Right atrium auricular region (tissue), 2 donors: ENCODE results near the gene PTGS2. TPM values are rescaled to one million over a fixed set of nuclear protein-coding genes. Genes with fewer than 3 reads are reported as not detected.
"Not testable (repeated sequence)": the region's sequence is repeated elsewhere in the genome, so short reads cannot be mapped to it uniquely, and the experiment has no call there.

Experiments
- DNase-seq: peaks from one replicate; pipeline ENCODE4 v3.0.0-alpha.2; 2019; ENCODE audit warnings: low spot score
- H3K27ac ChIP-seq, 2 donors: fragments of 200-600 bp; sonication (generic); 1 replicate in 1 of 2; 2 replicates in 1 of 2; pipeline ENCODE4 v1.5.1; 2016 to 2019
- H3K27me3 ChIP-seq, 2 donors: fragments of 200-600 bp; sonication (generic); one replicate each; pipeline versions ENCODE4 v1.5.1 to v1.6.0; 2017 to 2019
- H3K36me3 ChIP-seq: fragments of 200-600 bp; sonication (generic); one replicate; pipeline ENCODE4 v1.5.1; 2016
- H3K4me1 ChIP-seq, 2 donors: fragments of 200-600 bp; sonication (generic); one replicate each; pipeline versions ENCODE4 v1.5.1 to v1.6.0; 2017 to 2019
- H3K4me3 ChIP-seq, 2 donors: fragments of 200-600 bp; sonication (generic); 1 replicate in 1 of 2; 2 replicates in 1 of 2; pipeline ENCODE4 v1.5.1; 2017 to 2019; ENCODE audit warnings: mild to moderate bottlenecking in 1 of 2, moderate library complexity in 1 of 2
- H3K9me3 ChIP-seq, 2 donors: fragments of 200-600 bp; sonication (generic); one replicate each; pipeline ENCODE4 v1.5.1; 2019
- total RNA-seq, 2 donors: library from RNA; depleted of rRNA; stranded (reverse); fragments of >200 nt; gene quantifications; one replicate each; pipeline ENCODE4 v1.1.0, GENCODE V29; 2016
- TF ChIP-seq, protein P1 (sequence below), 2 donors: fragments of 200-600 bp; sonication (generic); IDR thresholded peaks; one replicate each; pipeline ENCODE4 v1.5.1; 2019; ENCODE audit warnings: antibody characterized with exemption in 2 of 2

The PTGS2 gene
- total RNA-seq, 2 donors from 2014 or later = 1.9 to 2.5 TPM

DNA sequence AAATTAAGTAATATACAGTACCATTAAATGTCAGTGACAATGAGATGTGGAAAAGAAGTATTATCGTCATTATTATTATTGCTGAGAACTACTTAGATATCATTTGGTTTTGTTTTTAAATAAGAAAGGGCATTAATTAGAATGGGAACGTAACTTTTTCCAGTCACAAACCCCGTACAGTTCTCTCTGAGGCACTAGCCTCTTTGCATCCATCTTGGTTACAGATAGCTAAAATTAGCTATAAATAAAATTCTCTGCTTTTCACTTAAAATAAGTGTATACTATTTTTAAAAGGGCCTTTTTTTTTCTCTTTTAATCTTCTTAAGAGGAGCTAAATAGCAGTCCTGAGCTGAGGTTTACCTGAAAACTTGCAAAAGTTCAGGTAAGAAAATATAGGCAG, 7.6 kb downstream of the PTGS2 start:
- DNase-seq = no peak
- no peaks in the 10 kb centered on the region for H3K4me1 ChIP-seq
- TF ChIP-seq, protein P1, sequence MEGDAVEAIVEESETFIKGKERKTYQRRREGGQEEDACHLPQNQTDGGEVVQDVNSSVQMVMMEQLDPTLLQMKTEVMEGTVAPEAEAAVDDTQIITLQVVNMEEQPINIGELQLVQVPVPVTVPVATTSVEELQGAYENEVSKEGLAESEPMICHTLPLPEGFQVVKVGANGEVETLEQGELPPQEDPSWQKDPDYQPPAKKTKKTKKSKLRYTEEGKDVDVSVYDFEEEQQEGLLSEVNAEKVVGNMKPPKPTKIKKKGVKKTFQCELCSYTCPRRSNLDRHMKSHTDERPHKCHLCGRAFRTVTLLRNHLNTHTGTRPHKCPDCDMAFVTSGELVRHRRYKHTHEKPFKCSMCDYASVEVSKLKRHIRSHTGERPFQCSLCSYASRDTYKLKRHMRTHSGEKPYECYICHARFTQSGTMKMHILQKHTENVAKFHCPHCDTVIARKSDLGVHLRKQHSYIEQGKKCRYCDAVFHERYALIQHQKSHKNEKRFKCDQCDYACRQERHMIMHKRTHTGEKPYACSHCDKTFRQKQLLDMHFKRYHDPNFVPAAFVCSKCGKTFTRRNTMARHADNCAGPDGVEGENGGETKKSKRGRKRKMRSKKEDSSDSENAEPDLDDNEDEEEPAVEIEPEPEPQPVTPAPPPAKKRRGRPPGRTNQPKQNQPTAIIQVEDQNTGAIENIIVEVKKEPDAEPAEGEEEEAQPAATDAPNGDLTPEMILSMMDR (IDR thresholded peaks at IDR 0.05) = no peak
- H3K36me3 ChIP-seq = peaks cover 3% of the 10 kb centered on the region
- H3K9me3 ChIP-seq = no peaks in the 10 kb centered on the region
- H3K27ac ChIP-seq = no peak overlapping the region
- H3K4me3 ChIP-seq = no peak overlapping the region
- no peaks in the 10 kb centered on the region for H3K27me3 ChIP-seq

DNA sequence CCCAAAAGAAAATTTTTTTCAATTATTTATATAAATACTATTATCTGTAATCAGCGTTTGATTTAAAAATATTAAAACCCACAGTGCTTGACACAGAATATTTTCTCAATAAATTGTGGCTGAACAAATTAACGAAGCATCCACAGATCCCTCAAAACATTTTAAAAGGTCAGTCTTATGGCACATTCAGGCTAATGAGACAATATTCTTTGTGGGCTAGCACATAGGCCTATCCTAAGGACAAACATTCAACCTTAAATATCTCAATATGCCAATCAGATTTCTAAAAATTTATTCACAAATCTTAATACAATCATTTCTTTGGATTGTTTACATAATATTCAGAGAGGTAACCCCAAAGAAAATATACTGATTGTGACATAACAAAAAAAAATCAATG, 8.1 kb downstream of the PTGS2 start:
- Histone ChIP-seq H3K27ac (no peak overlapping the region), H3K27me3 (no peaks in the 10 kb centered on the region), H3K36me3 (peaks cover 3% of the 10 kb centered on the region), H3K4me3 (no peak overlapping the region), H3K9me3 (no peaks in the 10 kb centered on the region), H3K4me1 (no peaks in the 10 kb centered on the region)
- no peak for DNase-seq
- TF ChIP-seq, protein P1 (IDR thresholded peaks at IDR 0.05) = no peak

DNA sequence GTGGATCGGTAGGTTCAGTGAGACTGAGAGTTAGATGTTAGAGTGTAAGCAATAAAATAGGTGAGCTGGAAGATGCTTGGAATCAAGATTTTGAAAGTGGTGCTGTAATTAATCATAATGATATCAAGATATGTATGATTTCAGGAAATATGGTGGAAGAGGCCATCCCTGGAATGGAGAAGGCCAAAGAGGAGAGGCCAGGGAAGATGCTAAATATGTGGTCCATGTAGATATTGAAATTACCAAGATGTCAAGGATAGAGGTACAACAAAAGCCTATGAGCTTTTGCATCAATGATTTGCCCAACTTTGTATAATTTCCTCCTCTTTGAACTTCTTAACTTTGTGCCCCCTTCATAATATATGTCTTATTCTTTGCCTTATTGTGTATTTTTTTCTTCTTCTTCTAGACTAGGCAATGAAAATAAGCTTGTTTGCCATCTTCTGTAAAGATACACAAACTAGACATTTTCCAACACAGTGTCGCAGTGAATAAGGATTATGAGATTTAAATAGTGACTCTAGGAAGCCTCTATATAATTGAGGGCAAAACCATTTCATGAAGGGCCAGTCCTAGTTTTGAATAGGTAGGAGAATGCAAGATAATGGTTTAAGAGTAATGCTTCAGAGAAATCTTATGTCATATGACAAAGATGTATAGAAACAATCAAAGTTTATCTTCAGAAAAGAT, 8.9 kb downstream of the PTGS2 start:
- H3K4me1 ChIP-seq = no peaks in the 10 kb centered on the region
- H3K9me3 ChIP-seq = no peaks in the 10 kb centered on the region
- peaks cover 3% of the 10 kb centered on the region for H3K36me3 ChIP-seq
- TF ChIP-seq, protein P1 (IDR thresholded peaks at IDR 0.05) = no peak
- H3K27ac ChIP-seq = no peak overlapping the region
- no peak overlapping the region for H3K4me3 ChIP-seq
- H3K27me3 ChIP-seq = no peaks in the 10 kb centered on the region
- no peak for DNase-seq

DNA sequence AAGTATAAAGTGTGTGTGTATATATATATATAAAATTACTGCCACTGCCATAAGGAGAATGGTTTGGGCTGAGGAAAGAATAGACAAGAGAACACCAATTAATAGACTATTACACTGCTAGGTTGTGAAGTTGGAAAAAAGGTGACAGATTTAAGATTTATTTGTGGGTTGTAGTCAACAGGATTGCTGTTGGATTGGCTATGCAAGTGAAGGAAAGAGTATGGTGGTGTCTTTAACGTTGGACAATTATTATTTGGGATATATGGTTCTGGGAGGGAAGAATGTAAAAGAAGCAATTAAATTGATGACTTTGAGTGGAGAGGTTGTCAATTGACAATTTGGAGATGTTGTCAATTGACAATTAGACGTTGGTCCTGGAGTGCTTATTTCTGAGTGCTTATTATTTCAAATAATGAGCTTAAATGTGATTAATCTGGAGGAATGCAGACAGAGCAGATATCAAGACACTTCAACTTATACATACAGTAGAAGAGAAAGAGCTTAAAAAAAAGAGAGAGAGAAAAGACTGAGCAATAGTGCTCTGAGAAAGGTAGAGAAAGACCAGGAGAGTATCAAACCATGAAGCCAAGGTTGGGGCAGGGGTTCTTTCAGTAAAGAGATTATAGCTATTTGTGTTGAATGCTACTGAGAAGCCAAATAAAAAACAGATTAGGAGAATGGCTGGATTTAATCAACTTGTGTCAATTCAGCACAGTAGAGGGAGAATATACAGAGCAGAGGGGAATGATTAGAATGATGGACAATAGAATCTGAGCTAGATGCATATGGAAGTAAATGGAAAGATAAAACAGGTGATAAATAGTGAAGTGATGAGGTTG, 9.7 kb downstream of the PTGS2 start:
- no peaks in the 10 kb centered on the region for H3K9me3 ChIP-seq
- no peaks in the 10 kb centered on the region for H3K27me3 ChIP-seq
- peaks cover 3% of the 10 kb centered on the region for H3K36me3 ChIP-seq
- no peak overlapping the region for H3K4me3 ChIP-seq
- no peaks in the 10 kb centered on the region for H3K4me1 ChIP-seq
- no peak overlapping the region for H3K27ac ChIP-seq
- TF ChIP-seq, protein P1 (IDR thresholded peaks at IDR 0.05) = no peak
- DNase-seq = no peak

DNA sequence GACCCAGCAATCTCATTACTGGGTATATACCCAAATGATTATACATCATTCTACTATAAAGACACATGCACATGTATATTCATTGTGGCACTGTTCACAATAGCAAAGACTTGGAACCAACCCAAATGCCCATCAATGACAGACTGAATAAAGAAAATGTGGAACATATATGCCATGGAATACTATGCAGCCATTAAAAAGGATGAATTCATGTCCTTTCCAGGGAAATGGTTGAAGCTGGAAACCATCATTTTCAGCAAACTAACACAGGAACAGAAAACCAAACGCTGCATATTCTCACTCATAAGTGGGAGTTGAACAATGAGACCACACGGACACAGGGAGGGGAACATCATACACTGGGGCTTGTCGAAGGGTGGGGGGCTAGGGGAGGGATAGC, 10.4 kb downstream of the PTGS2 start:
- not testable (repeated sequence) for H3K4me1 ChIP-seq, H3K9me3 ChIP-seq, H3K36me3 ChIP-seq, DNase-seq, H3K4me3 ChIP-seq, H3K27me3 ChIP-seq, H3K27ac ChIP-seq

DNA sequence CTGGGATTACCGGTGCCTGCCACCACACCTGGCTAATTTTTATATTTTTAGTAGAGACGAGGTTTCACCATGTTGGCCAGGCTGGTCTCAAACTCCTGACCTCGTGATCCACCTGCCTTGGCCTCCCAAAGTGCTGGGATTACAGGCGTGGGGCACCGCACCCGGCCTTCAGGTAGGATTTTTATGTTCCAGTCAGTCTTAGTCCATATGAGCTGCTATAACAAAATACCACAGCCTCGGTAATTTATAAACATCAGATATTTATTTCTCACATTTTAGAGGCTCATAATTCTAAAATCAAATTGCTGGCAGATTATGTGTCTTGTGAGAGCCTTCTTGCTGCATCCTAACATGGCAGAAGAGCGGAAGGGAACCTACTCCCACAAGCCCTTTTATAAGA, 16.0 kb downstream of the PTGS2 start:
- not testable (repeated sequence) for H3K4me3 ChIP-seq, H3K36me3 ChIP-seq, DNase-seq, H3K27me3 ChIP-seq, H3K4me1 ChIP-seq, H3K9me3 ChIP-seq, H3K27ac ChIP-seq
